Fibroblast of mammary gland (primary cell): Measurements from ENCODE around the gene TPM3.
A peak's percentile ranks its signal among the peaks of the same experiment; 100 is the strongest.

Experiments
- DNase-seq: peaks from one replicate; pipeline ENCODE4 v3.0.0-alpha.2; 2010; ENCODE audit warnings: low read depth
- H3K4me3 ChIP-seq: 2 replicates; pipeline ENCODE4 v1.5.1; 2011; ENCODE audit warnings: low read depth, mild to moderate bottlenecking, low read length, moderate library complexity; ENCODE audit not compliant: control insufficient read depth
- TF ChIP-seq, protein P1 (sequence below): conservative IDR thresholded peaks from 2 replicates; pipeline ENCODE4 v1.5.1; 2011; ENCODE audit warnings: low read depth, low read length, inconsistent platforms; ENCODE audit not compliant: control insufficient read depth, insufficient read depth

The TPM3 gene

DNA sequence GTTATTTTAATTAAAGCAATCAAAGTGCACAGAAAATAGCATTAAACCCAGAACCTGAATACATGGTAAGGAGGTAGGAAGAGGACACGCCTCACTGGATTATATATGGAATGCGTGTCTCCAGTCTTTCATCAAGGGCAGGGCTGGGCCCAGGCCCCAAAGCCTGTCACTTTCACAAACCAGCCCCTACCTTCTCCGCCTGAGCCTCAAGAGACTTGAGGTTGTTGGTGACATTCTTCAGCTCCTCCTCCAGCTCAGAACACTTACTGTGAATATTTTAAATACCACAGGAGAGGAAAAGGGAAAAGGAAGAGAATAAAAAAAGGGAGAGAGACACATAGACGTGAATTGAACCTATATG is 20.7 kb downstream of the TPM3 start:
- H3K4me3 ChIP-seq = no peak overlapping the region
- no peak for DNase-seq
- TF ChIP-seq, protein P1, sequence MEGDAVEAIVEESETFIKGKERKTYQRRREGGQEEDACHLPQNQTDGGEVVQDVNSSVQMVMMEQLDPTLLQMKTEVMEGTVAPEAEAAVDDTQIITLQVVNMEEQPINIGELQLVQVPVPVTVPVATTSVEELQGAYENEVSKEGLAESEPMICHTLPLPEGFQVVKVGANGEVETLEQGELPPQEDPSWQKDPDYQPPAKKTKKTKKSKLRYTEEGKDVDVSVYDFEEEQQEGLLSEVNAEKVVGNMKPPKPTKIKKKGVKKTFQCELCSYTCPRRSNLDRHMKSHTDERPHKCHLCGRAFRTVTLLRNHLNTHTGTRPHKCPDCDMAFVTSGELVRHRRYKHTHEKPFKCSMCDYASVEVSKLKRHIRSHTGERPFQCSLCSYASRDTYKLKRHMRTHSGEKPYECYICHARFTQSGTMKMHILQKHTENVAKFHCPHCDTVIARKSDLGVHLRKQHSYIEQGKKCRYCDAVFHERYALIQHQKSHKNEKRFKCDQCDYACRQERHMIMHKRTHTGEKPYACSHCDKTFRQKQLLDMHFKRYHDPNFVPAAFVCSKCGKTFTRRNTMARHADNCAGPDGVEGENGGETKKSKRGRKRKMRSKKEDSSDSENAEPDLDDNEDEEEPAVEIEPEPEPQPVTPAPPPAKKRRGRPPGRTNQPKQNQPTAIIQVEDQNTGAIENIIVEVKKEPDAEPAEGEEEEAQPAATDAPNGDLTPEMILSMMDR = no peak

DNA sequence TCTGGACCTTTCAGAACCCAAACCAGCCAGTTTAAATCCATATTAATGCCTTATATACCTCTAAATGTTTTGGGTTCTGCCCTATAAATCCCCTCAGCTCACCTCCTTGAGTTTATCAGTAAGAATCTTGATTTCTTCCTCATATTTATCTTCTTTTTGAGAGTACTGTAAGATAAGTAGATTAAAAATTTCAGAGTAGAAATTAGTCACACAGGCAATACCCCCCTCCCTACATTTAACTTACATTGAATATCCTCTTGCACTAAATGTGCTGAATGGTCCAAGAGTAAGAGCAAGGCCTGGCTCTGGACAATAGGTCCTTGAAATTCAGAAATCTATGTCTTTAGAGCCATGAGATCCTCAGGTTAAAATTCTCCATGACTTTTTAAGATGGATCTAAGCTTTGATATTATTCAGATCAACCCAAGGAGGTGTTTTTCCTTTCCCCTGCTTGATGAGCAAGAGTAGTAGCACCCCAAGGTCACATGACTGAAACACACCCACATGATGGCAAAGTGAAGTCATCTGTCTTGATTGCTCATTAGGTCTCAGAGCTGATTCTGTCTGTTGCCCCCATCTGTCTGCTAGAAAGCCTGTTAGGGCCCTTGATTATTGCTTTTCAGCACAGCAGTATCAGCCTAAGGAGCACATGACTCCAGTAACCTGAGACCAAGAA is 21.2 kb downstream of the TPM3 start:
- DNase-seq = peak; percentile 54
- no peak overlapping the region for H3K4me3 ChIP-seq
- TF ChIP-seq, protein P1 = no peak

DNA sequence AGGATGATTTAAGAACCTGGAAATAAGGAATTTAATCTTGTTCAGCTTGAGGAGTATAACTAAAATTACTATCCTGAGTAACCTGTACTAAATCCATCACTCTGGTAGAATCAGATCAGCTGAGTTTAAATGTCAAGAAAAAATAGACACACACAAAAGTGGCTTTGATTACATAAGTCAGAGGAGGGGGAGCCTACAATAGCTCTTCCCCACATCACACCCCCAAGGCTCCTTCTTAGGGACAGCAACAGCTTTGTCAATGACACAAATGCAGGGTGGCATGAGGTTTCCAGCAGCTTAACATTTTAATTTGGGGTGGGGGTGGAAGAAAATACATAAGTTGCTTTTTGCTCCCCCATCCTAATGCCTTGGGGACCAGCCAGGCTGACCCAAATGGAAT is 24.4 kb downstream of the TPM3 start:
- DNase-seq = no peak
- TF ChIP-seq, protein P1 = no peak
- H3K4me3 ChIP-seq = no peak overlapping the region

DNA sequence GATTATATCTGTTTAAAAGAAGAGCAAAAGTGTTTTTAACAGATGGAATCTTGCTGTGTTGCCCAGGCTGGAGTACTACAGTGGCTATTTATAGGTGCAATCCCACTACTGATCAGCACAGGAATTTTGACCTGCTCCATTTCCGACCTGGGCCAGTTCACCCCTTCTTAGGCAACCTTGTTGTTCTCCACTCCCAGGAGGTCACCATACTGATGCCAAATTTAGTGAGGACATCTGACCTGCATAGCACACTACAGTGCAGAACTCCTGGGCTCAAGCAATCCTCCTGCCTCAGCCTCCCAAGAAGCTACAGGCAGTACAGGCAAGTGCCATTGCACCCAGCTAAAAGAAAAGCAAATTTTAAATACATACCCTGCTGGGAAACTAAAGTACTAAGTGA is 25.7 kb downstream of the TPM3 start:
- no peak for DNase-seq
- TF ChIP-seq, protein P1 = no peak
- H3K4me3 ChIP-seq = no peak overlapping the region

DNA sequence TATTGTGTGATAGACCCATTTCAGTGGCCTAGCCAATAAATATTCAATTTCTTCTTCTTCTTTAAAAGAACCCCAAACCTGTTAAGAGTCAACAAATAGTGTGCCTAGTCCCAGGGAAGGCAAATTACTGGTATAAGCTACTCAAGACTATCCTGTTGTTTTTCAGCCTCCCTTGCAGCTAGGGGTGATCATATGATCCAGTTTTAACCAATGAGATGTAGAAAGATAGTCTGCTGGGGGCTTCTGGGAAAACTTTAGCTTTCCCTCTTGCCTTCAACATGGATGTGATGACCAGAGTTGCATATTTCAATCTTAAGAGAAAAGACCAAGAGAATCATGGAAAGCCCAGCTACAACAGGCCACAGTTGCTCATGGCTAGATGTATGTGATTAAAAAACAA is 32.3 kb downstream of the TPM3 start:
- no peak for DNase-seq
- TF ChIP-seq, protein P1 = no peak
- no peak overlapping the region for H3K4me3 ChIP-seq

DNA sequence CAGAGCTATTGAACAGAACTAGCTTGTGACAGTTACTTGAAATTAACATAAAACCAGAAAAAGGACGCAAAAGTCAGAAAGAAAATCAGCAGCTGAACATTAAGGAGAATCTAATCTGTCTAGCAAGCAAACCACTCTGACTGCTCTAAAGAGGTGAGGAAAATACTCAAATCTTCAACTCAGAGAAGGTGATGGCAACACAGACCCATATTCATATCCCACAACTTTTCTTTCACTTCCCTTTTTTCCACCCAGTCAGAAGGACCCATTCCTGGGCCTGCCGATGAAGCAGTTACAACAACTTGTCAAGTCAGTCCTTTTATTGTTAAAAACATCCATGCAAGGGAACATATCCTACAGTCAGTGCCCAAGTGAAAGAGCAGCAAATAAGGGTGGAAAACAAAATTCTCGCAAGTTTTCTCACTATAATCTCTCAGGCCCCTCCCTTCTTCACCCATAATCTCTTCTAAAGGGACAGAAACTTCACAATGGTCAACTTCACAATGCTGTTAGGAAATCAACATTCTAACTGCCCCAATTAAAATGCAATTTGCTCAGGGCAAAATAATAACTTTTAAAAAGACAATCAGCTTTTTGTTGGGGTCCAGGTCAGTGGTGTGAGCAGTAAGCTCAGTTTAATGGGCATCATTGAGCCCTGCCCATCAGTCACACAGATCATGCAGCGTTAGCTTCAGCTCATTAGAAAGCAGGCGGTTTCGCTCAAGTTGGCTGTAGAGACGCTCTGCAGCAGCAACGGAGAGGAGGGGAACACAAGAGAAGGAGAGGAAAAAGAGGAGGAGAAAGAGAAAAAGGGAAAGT is 33.4 kb downstream of the TPM3 start:
- TF ChIP-seq, protein P1 = no peak
- H3K4me3 ChIP-seq = no peak overlapping the region
- no peak for DNase-seq
